Measurements from ENCODE around the gene UMODL1.
"Not testable (repeated sequence)": the region's sequence is repeated elsewhere in the genome, so short reads cannot be mapped to it uniquely, and the experiment has no call there.

Gene UMODL1

DNA sequence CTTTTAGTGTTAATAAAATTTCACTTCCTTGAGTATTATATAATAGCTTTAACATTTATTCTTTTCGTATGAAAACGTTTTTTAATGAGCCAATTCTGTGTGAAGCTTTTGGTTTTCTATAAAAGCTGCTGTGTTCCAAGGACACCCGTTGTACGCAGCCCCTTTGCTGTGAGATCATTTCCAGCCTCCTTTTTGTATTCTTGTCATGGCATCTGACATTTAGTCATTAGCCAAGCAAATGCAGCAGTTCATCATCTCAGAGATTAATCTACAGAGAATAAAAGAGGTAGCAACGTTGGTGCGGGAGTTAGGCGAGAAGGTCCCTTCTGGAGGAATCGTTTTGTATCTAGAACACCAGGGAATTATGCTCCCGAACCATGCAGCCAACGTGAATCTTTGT is 1.3 kb upstream of the UMODL1 start:
- H3K4me3 ChIP-seq (replicated peaks; ENCODE audit: low read depth, low read length) = no peak overlapping the region
- DNase-seq (ENCODE audit: low read depth) = no peak

DNA sequence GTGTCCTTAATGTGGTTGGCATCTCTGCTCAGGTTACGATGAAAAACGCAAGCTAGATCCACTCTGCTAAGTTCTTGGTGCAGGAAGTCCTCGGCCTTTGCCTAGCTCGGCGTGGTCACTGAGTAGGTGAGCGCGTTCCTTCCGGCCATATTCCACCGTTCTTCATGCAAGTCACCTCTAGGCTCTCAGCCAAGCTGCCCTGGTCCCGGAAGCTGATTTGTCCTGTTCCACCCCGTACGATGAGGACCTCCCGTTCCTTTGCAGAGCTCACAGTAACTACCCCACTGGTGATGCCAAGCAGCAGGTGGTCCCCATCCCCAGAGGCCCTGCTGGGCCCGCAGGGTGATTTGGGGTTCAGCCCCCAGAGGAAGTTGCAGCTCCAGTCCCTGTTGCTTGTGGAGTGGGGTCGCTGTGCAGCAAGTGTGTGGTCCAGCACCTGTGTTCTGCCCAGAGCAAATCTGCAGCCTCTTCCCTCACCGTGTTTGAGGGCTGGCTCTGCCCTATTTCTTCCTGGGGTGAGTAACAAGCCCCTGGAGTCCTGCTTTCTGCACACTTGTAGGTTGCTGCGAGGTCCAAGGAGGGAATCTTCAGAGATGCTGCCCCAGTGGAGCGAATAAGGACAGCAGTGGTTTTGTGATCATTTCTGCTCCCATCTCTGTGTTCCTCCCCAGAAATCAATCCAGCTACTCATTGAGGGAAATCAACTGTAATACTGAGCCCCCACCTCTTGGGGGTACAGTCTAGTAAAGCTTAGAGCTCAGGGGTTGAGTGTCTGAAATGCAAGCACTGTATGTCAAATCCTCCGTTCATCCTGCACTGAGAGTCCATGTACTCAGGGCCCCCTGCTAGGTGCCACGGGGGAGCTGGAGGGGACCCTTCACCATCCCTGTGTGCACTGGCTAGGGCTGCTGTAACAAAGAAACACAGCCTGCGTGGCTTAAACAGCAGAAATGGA is 2.3 kb downstream of the UMODL1 start:
- H3K4me3 ChIP-seq (replicated peaks; ENCODE audit: low read depth, low read length) = no peak overlapping the region
- no peak for DNase-seq (ENCODE audit: low read depth)
- no peak for TF ChIP-seq CTCF (IDR thresholded peaks at IDR 0.05; ENCODE audit: low read length, missing control alignments)

More for the DNA sequence above, 1.3 kb upstream of the UMODL1 start:
- no peak for TF ChIP-seq CTCF (IDR thresholded peaks at IDR 0.05; ENCODE audit: low read length, missing control alignments)

- no peak for DNase-seq (ENCODE audit: low read depth)
- no peak overlapping the region for H3K4me3 ChIP-seq (replicated peaks; ENCODE audit: low read depth, low read length)
- no peak for TF ChIP-seq CTCF (IDR thresholded peaks at IDR 0.05; ENCODE audit: low read length, missing control alignments)
Observed at GRCh38 chr21:42075686-42076471, 4.8 kb downstream of the UMODL1 start.

DNA sequence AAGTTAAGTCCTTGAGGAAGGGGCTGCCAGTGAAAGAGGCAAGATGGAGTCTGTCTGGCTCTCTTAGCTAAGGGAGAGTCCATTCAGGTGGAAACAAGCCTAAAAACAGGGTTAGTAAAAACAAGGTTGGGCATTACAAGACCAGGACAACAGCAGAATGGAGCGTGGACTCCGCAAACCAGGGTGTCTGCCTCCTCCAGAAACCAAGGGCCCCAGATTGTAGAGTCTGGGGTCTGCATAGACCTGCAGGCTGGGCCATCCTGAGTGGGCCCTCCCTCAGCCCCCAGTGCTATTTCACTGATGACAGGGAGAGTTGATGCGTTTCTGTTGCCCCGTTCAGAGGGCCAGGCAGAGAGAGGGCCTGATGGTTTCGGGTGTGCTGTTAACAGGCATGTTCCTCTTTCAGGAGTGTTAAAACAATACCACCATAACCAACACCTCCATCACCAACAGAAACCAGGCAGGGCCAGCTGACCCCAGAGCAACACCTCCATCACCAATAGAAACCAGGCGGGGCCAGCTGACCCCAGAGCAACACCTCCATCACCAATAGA is 6.6 kb downstream of the UMODL1 start:
- not testable (repeated sequence) for DNase-seq (ENCODE audit: low read depth); H3K4me3 ChIP-seq (replicated peaks; ENCODE audit: low read depth, low read length)

- not testable (repeated sequence) for H3K4me3 ChIP-seq (replicated peaks; ENCODE audit: low read depth, low read length); DNase-seq (ENCODE audit: low read depth)
Observed at GRCh38 chr21:42078247-42079007, 7.3 kb downstream of the UMODL1 start.

DNA sequence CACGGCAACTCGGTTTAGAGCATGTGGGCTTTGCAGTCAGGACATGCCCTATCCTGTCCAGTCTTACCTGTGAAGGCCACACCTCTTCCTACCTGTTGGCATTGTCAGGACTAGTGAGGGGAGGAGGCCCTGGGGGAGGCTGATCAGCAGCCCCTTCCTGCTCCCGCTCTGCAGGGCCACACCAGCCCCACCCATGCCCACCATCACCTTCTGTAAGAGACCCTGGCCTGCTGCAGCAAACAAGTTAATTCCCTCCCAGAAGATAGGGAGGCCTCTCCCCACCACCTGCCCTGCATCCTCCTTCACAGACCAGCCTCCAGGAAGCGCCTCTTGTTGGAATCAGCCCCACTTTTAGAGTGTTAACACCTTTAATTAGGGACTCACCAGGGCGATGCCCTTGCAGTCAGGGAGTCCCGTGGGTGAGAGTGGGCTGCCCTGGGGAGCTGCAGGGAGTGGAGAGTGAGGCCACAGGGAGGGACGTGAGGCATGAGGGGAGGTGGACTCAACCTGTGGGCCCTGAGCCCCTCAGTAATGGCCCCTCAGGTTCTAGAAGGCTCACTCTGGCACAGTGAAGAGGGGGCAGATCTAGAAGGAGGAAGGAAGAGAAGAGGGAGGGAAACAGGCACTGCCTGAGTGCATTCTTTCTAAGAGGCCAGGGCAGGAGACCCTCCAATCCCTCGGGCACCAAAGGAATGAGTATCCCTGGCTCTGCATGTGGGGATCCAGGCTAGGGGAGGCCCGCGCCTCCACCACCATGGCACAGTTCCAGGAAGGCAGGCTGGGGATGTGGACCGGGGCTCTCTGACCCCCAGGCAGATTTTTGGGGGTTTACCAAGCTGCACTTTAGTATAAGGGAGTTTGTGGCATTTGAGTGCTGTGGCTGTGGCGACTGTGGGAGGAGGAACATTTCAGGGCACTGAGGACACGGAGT is 8.2 kb downstream of the UMODL1 start:
- TF ChIP-seq CTCF (IDR thresholded peaks at IDR 0.05; ENCODE audit: low read length, missing control alignments) = no peak
- H3K4me3 ChIP-seq (replicated peaks; ENCODE audit: low read depth, low read length) = no peak overlapping the region
- DNase-seq (ENCODE audit: low read depth) = no peak

All from fibroblast of pulmonary artery (primary cell).